NCI-H1092 treated with DMSO at 0.1 percent for 48 hours (cell line): ENCODE data around the gene CXCL16.
A peak's percentile ranks its signal among the peaks of the same experiment; 100 is the strongest.
"Not testable (repeated sequence)": the region's sequence is repeated elsewhere in the genome, so short reads cannot be mapped to it uniquely, and the experiment has no call there.

Source experiments
- DNase-seq: peaks from one replicate; lab custom pipeline; 2025; lab: John Stamatoyannopoulos, UW

CXCL16 gene

GRCh38 chr17:4721203-4722135 is 18.3 kb downstream of the CXCL16 start:
- DNase-seq: no peak

DNA sequence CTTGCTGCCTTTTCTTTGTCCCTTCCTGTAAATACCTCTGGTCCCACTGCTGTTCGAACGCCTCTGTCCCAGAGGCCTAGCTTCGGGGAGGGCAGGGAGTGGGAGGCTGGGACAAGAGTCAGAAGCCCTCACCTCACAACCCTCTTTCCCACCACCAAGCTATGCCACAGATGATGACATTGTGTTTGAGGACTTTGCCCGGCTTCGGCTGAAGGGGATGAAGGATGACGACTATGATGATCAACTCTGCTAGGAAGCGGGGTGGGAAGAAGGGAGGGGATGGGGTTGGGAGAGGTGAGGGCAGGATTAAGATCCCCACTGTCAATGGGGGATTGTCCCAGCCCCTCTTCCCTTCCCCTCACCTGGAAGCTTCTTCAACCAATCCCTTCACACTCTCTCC is 18.9 kb downstream of the CXCL16 start:
- no peak for DNase-seq

GRCh38 chr17:4719684-4720221 is 20.0 kb downstream of the CXCL16 start:
- DNase-seq: no peak

GRCh38 chr17:4719146-4719545 is 20.6 kb downstream of the CXCL16 start:
- DNase-seq: no peak

GRCh38 chr17:4718276-4718675 is 21.5 kb downstream of the CXCL16 start:
- no peak for DNase-seq

DNA sequence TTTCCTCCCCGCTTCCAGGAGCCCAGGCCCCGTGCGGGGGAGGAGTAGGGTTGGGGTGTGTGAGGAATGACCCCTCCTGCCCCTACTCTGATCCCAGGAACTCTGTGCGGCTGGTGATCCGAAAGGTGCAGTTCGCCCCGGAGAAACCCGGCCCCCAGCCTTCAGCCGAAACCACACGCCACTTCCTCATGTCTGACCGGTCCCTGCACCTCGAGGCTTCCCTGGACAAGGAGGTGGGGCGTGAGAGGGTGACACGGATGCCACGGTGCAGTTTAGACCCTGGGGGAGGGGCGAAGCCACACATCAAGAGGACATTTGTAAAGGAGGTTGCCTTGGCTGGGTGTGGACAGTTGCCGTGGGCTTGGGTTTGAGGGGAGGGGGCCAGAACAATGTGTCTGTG is 21.9 kb downstream of the CXCL16 start:
- no peak for DNase-seq

- DNase-seq: no peak
These were observed 23.6 kb downstream of the CXCL16 start for GRCh38 chr17:4716081-4716480.

- DNase-seq: no peak
These were observed 24.5 kb downstream of the CXCL16 start for GRCh38 chr17:4715063-4715744.

DNA sequence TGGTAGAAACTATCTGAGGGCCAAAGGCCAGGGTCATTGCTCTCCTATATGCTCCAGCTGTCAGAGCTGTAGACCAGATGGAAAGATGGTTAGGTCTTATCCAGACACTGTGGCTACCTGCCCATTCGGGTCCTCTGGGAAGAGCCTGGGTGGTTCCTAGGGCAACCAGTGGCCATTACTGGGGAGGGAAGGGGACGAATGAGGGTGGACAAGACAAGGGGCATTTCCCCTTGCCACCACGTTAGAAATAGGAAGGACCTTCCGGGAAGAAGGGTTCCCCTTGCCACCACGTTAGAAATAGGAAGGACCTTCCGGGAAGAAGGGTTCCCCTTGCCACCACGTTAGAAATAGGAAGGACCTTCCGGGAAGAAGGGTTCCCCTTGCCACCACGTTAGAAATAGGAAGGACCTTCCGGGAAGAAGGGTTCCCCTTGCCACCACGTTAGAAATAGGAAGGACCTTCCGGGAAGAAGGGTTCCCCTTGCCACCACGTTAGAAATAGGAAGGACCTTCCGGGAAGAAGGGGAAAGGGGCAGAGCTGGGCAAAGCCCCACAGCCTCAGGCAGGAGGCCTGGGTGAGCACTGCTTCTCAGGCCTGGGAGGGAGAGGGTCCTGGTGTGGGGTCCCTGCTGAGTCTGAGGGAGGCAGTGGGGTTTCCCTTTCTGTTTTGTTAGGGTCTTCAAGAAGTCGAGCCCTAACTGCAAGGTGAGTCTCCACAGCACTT is 25.2 kb downstream of the CXCL16 start:
- not testable (repeated sequence) for DNase-seq

DNA sequence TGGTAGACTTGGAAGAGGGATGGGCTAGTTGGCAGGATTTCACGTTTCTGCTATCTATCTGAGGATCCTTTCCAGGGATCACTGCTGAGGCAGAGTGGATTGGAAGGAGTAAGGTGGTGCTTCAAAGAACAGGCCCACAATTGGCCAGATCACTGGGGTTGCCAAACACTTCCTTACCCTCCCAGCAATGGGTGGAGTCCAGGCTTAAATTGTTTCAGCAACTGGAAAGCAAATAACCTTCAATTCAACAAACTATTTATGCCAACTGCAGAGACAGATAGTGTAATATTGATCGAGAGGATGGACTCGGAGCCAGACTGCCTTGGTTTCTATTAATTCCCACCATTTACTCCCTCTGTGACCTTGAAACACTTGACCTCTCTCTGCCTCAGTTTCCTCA is 27.2 kb downstream of the CXCL16 start:
- DNase-seq: no peak

- DNase-seq: no peak
These were observed 28.0 kb downstream of the CXCL16 start for GRCh38 chr17:4711661-4712181.

DNA sequence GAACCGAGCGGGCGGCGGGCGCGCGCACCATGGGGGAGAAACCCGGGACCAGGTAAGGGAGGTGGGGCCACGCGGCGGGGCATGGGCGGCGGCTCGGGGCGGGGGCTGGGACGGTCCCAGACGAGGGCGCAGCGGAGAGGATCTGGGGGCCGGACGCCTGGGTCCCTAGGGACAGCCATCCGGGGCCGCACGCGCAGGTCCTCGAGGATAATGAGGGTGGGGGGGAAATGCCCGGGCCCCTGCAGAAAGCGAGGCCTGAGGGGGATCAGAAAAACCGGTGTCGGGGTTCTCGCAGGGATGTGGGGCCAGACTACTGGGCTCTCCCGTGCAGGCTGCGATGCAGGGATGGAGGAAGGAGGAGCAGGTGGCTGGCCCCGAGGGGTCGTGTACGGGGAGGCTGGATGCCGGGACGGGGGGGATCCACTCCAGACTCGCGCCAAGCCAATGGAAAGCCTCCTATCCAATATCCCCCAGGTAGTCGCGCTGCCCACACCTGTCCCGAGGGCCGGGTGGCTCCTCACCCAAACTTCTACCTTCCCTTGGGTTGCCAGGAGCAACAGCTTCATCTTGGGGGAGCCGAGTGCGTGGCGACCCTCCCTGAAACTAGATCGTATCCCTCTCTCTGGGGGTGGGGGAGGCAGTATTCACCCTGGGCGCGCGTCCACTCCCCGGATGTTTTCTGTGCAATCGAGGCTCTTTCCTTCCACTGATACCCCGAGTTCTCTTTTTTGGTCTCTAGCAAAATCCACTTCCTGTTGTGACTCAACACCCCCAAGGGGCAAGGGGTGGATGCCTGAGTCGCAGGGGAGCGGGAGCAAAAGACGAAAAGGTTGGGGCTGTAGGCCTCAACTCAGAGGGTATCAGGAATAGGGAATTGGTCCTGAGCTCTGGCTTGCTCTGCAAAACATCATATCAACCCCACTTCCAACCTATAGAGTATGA is 28.8 kb downstream of the CXCL16 start:
- no peak for DNase-seq

GRCh38 chr17:4709794-4710692 is 29.7 kb downstream of the CXCL16 start, which contains the start of gene ARRB2:
TSS of gene ARRB2 (plus strand) at chr17:4710632. CDS start at chr17:4710722, 90 bp downstream.
- DNase-seq: peak; percentile 93

GRCh38 chr17:4708436-4708835 is 31.3 kb downstream of the CXCL16 start:
- no peak for DNase-seq

- no peak for DNase-seq
These were observed 33.6 kb downstream of the CXCL16 start for GRCh38 chr17:4706121-4706520.

- no peak for DNase-seq
These were observed 34.7 kb downstream of the CXCL16 start for GRCh38 chr17:4704991-4705390.

DNA sequence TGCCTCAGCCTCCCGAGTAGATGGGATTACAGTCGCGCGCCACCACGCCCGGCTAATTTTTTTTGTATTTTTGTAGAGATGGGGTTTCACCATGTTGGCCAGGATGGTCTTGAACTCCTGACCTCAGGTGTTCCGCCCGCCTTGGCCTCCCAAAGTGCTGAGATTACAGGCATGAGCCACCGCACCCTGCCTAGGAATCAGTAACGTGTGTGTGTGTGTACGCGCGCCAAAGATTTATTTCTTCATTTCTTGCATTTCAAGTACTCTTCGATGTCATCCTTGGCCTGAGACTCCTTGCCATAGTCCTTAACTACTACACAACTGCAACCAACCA is 35.2 kb downstream of the CXCL16 start:
- DNase-seq: not testable (repeated sequence)

DNA sequence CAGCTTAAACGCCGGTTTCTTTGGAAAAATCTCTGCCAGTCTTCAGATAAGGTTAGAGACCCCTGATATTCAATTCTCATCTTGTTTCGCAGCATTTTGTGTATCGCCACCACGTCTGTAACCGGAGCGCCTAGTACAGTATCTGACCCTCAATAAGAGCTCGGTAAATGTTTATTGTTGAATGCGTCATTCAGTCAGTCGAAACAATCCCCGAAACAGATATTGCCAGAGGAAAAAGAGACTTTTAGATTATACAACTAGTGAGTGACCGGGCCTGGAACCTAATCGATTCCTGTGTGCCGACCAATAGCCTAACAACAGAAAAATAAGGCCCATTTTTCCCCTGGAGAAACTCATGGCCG is 36.4 kb downstream of the CXCL16 start:
- DNase-seq: no peak

- no peak for DNase-seq
These were observed 38.6 kb downstream of the CXCL16 start for GRCh38 chr17:4701116-4701515.
